GM10248 (cell line): ENCODE results near the gene FAM117B.

Experiments used
- CTCF ChIA-PET: fragments of 300-600 bp; sonication (Branson Sonifier 250); formaldehyde crosslinking; extraction: SDS; loops from one replicate; lab custom pipeline; 2021; ENCODE audit warnings: antibody characterized with exemption; lab: Yijun Ruan, JAX
- POLR2A ChIA-PET: fragments of 350-650 bp; sonication (Branson Sonifier 250); formaldehyde crosslinking; extraction: SDS; loops from one replicate; lab custom pipeline; 2020; ENCODE audit warnings: antibody characterized with exemption; lab: Yijun Ruan, JAX
- DNase-seq: peaks from one replicate; pipeline ENCODE4 v3.0.0; 2012; ENCODE audit errors: extremely low spot score
- CTCF ChIP-seq: IDR thresholded peaks from 2 replicates; pipeline ENCODE4 v1.5.1; 2012; ENCODE audit warnings: mild to moderate bottlenecking, low read depth; ENCODE audit errors: extremely low read depth, missing control alignments, control extremely low read depth

The FAM117B gene

GRCh38 chr2:202717598-202718310 is 83.0 kb downstream of the FAM117B start:
- ChIA-PET CTCF (interaction anchor here (0.8 to 1.4 kb wide), 2 partner anchors 34 to 38 kb away, joined by 3 to 4 read pairs; no protein-coding TSS in a partner anchor), POLR2A (no interaction called here)
- TF ChIP-seq CTCF = no peak
- DNase-seq = no peak

GRCh38 chr2:202718614-202719013 is 83.8 kb downstream of the FAM117B start:
- ChIA-PET POLR2A (no interaction called here), CTCF (interaction anchor here (1.4 kb wide), 1 partner anchor 33 kb away, joined by 4 read pairs; no protein-coding TSS in a partner anchor)
- TF ChIP-seq CTCF = no peak
- DNase-seq = no peak

- ChIA-PET CTCF (no interaction called here), POLR2A (no interaction called here)
- no peak for TF ChIP-seq CTCF
- no peak for DNase-seq
Observed at GRCh38 chr2:202720226-202720625, 85.5 kb downstream of the FAM117B start.

- TF ChIP-seq CTCF = no peak
- ChIA-PET POLR2A (no interaction called here), CTCF (interaction anchor here (0.9 kb wide), 1 partner anchor 133 kb away, joined by 3 read pairs; no protein-coding TSS in a partner anchor)
- DNase-seq = no peak
Observed at GRCh38 chr2:202721621-202722020, 86.9 kb downstream of the FAM117B start.

GRCh38 chr2:202723746-202724145 is 89.0 kb downstream of the FAM117B start:
- ChIA-PET POLR2A (no interaction called here), CTCF (no interaction called here)
- TF ChIP-seq CTCF = no peak
- no peak for DNase-seq

- DNase-seq = no peak
- POLR2A ChIA-PET = no interaction called here
- no peak for TF ChIP-seq CTCF
- CTCF ChIA-PET = no interaction called here
Observed at GRCh38 chr2:202726070-202726469, 91.3 kb downstream of the FAM117B start.
